Effector memory CD4-positive, alpha-beta T cell (primary cell): ENCODE measurements around the gene ARAP1.
A peak's percentile ranks its signal among the peaks of the same experiment; 100 is the strongest.

Experiments
- DNase-seq, 3 donors: peaks; one replicate each; pipeline ENCODE4 v3.0.0-alpha.2; 2020
- H3K27ac ChIP-seq: 2 replicates; pipeline ENCODE4 v1.7.0; 2013; ENCODE audit warnings: mild to moderate bottlenecking, low read length, moderate library complexity; ENCODE audit not compliant: insufficient read depth, poor library complexity, severe bottlenecking
- H3K27me3 ChIP-seq: replicated peaks from 2 replicates; pipeline ENCODE4 v1.7.0; 2013; ENCODE audit warnings: mild to moderate bottlenecking, low read length; ENCODE audit not compliant: insufficient read depth, control insufficient read depth, poor library complexity, severe bottlenecking
- H3K36me3 ChIP-seq: 2 replicates; pipeline ENCODE4 v1.7.0; 2013; ENCODE audit warnings: mild to moderate bottlenecking, low read length, moderate library complexity; ENCODE audit not compliant: control insufficient read depth, insufficient read depth
- H3K4me1 ChIP-seq: 2 replicates; pipeline ENCODE4 v1.7.0; 2013; ENCODE audit warnings: low read length, mild to moderate bottlenecking; ENCODE audit not compliant: control insufficient read depth, insufficient read depth, poor library complexity, severe bottlenecking
- H3K4me3 ChIP-seq: 2 replicates; pipeline ENCODE4 v1.7.0; 2013; ENCODE audit warnings: low read length, low read depth, mild to moderate bottlenecking; ENCODE audit not compliant: insufficient read depth, poor library complexity, severe bottlenecking
- H3K9me3 ChIP-seq: 2 replicates; pipeline ENCODE4 v1.7.0; 2013; ENCODE audit warnings: mild to moderate bottlenecking, low read length, moderate library complexity; ENCODE audit not compliant: control insufficient read depth

ARAP1 gene

GRCh38 chr11:72724021-72724551 lies 28.1 kb downstream of the ARAP1 start:
- Histone ChIP-seq H3K4me1 (peaks cover 34% of the 10 kb centered on the region), H3K9me3 (no peaks in the 10 kb centered on the region), H3K27me3 (no peaks in the 10 kb centered on the region), H3K27ac (no peak overlapping the region), H3K36me3 (peaks cover 5% of the 10 kb centered on the region), H3K4me3 (no peak overlapping the region)
- no peak for DNase-seq

DNA sequence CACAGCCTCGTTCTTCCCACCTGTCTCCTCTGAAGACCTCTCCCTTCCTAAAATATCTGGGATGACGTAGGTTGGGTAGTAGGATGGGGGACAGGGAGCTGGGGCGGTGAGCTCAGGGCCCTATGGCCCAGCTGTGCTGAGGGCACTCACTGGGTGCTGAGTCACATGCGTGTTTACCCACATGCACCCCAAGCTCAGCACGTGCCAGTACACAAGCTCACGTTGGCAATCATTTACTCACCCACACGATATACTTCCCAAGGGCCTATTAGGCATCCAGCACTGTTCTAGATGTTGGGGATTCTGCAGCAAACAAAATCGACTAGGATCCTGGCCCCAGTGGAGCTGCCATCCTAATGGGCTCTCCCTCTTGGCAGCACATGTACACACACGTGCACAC lies 28.7 kb downstream of the ARAP1 start:
- no peak for DNase-seq
- Histone ChIP-seq H3K4me3 (no peak overlapping the region), H3K4me1 (peaks cover 34% of the 10 kb centered on the region), H3K27ac (no peak overlapping the region), H3K36me3 (peaks cover 6% of the 10 kb centered on the region), H3K27me3 (no peaks in the 10 kb centered on the region), H3K9me3 (no peaks in the 10 kb centered on the region)

- Histone ChIP-seq H3K36me3 (peaks cover 9% of the 10 kb centered on the region), H3K4me1 (peaks cover 34% of the 10 kb centered on the region), H3K9me3 (no peaks in the 10 kb centered on the region), H3K4me3 (peak overlapping the region; percentile 69), H3K27me3 (no peaks in the 10 kb centered on the region), H3K27ac (peak overlapping the region; percentile 79)
- DNase-seq, result peak; percentile 65 to 80 (median 79)
Observed at GRCh38 chr11:72722050-72722748, 30.0 kb downstream of the ARAP1 start.

DNA sequence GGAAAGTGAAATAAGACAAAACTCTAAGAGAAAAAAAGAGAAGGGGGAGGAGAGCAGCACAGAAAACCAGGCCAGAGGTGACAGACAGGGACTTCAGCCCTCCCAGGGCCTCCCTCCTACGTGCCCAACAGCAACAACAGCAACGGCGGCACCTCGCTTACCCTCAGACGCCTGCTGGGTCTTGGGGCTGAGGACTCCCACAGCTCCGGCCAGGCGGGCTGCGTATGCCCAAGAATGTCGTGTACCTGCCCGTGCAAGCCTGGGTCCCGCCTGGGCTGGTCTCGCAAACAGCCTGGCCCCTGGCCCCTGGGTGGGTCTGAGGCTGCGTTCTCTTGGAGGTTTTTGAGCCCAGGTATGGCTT lies 30.5 kb downstream of the ARAP1 start:
- peak; percentile 10 to 21 (median 20) for DNase-seq
- Histone ChIP-seq H3K9me3 (no peaks in the 10 kb centered on the region), H3K27ac (peak overlapping the region; percentile 79), H3K4me3 (peak overlapping the region; percentile 69), H3K27me3 (no peaks in the 10 kb centered on the region), H3K4me1 (peaks cover 34% of the 10 kb centered on the region), H3K36me3 (peaks cover 11% of the 10 kb centered on the region)

GRCh38 chr11:72721276-72721675 lies 30.9 kb downstream of the ARAP1 start:
- DNase-seq, result no peak
- no peaks in the 10 kb centered on the region for H3K9me3 ChIP-seq
- no peaks in the 10 kb centered on the region for H3K27me3 ChIP-seq
- peaks cover 34% of the 10 kb centered on the region for H3K4me1 ChIP-seq
- H3K4me3 ChIP-seq, result peak overlapping the region; percentile 69
- H3K27ac ChIP-seq, result peak overlapping the region; percentile 79
- peaks cover 11% of the 10 kb centered on the region for H3K36me3 ChIP-seq

DNA sequence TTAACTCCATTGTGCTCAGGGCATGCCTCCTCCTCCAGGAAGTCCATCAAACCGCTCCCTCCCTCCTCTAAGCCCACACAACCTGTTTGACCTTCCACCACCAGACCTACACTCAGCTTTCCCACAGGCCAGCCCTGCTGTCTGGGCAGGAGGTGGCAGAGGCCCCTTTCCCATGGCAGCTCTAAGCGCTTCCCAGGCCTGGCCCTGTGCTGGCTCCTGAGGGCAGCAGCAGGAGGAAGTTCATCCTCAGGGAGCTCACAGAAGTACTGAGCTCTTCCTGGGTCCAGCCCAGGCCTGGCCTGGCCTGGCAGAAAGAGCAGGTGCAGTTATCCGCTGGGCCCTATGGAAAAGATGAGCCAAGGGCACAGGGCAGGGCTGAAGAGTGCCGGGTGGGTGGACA lies 31.4 kb downstream of the ARAP1 start:
- peaks cover 34% of the 10 kb centered on the region for H3K4me1 ChIP-seq
- no peaks in the 10 kb centered on the region for H3K9me3 ChIP-seq

DNA sequence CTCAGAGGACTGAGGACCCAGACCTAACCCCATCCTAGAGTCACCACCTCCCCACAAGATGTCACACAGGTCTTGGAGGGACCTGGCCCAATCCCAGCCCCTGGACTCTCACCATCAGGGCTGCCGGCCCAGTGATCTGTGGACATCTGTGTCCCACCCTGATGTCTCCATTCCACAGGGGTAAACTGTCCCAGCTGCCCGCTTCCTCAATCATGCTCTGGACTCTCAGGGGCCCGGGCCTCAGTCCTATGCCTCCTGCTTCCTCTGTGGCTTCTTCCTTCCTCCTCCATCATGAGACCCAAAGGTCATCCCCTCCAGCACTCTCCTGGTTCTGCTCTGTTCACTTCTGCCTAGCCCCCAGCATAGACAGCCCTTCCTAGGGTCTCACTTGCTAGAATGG lies 32.2 kb downstream of the ARAP1 start:
- H3K4me1 ChIP-seq, result peaks cover 31% of the 10 kb centered on the region
- H3K4me3 ChIP-seq, result peak overlapping the region; percentile 69
- peaks cover 10% of the 10 kb centered on the region for H3K36me3 ChIP-seq
- DNase-seq, result no peak
- H3K27ac ChIP-seq, result no peak overlapping the region
- H3K9me3 ChIP-seq, result no peaks in the 10 kb centered on the region
- no peaks in the 10 kb centered on the region for H3K27me3 ChIP-seq

More for the DNA sequence above, 31.4 kb downstream of the ARAP1 start:
- H3K36me3 ChIP-seq, result peaks cover 10% of the 10 kb centered on the region
- peak overlapping the region; percentile 79 for H3K27ac ChIP-seq
- H3K4me3 ChIP-seq, result peak overlapping the region; percentile 69
- DNase-seq, result no peak
- no peaks in the 10 kb centered on the region for H3K27me3 ChIP-seq

- H3K27ac ChIP-seq, result no peak overlapping the region
- no peak for DNase-seq
- H3K36me3 ChIP-seq, result peaks cover 10% of the 10 kb centered on the region
- H3K4me3 ChIP-seq, result no peak overlapping the region
- no peaks in the 10 kb centered on the region for H3K27me3 ChIP-seq
- H3K4me1 ChIP-seq, result peaks cover 31% of the 10 kb centered on the region
- H3K9me3 ChIP-seq, result no peaks in the 10 kb centered on the region
Observed at GRCh38 chr11:72719551-72719950, 32.7 kb downstream of the ARAP1 start.

- H3K9me3 ChIP-seq, result no peaks in the 10 kb centered on the region
- H3K27ac ChIP-seq, result no peak overlapping the region
- peaks cover 31% of the 10 kb centered on the region for H3K4me1 ChIP-seq
- H3K36me3 ChIP-seq, result peaks cover 10% of the 10 kb centered on the region
- no peak overlapping the region for H3K4me3 ChIP-seq
- no peaks in the 10 kb centered on the region for H3K27me3 ChIP-seq
- DNase-seq, result no peak
Observed at GRCh38 chr11:72719144-72719543, 33.1 kb downstream of the ARAP1 start.

DNA sequence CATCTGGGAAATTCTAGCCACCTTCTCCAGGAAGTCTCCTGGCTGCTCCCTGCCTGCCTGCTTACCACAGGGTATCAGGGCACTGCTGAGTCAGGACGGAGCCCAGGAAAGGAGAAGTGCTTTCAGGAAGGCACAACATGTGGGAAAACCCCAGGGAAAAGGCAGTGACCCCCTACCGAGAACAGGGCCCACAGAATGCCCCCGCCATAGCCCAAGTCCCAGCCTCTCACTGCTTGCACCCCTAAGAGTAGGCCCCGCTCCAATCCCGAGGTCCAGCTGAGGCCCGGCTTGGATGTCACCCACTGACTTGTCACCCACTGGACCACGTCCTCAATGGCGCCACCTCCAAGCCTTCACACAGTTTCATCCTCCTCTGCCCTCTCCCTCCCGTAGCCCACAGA lies 34.1 kb downstream of the ARAP1 start:
- Histone ChIP-seq H3K4me3 (no peak overlapping the region), H3K27me3 (no peaks in the 10 kb centered on the region), H3K9me3 (no peaks in the 10 kb centered on the region), H3K4me1 (peaks cover 31% of the 10 kb centered on the region), H3K27ac (no peak overlapping the region), H3K36me3 (peaks cover 13% of the 10 kb centered on the region)
- no peak for DNase-seq
